ENCODE data around the gene TBC1D22A. TPM values are rescaled to one million over a fixed set of nuclear protein-coding genes. Genes with fewer than 3 reads are reported as not detected.

Gene TBC1D22A
- polyA plus RNA-seq, 1 of the 3 experiments (the other 2 are of a cell fraction), result 16.5 TPM

DNA sequence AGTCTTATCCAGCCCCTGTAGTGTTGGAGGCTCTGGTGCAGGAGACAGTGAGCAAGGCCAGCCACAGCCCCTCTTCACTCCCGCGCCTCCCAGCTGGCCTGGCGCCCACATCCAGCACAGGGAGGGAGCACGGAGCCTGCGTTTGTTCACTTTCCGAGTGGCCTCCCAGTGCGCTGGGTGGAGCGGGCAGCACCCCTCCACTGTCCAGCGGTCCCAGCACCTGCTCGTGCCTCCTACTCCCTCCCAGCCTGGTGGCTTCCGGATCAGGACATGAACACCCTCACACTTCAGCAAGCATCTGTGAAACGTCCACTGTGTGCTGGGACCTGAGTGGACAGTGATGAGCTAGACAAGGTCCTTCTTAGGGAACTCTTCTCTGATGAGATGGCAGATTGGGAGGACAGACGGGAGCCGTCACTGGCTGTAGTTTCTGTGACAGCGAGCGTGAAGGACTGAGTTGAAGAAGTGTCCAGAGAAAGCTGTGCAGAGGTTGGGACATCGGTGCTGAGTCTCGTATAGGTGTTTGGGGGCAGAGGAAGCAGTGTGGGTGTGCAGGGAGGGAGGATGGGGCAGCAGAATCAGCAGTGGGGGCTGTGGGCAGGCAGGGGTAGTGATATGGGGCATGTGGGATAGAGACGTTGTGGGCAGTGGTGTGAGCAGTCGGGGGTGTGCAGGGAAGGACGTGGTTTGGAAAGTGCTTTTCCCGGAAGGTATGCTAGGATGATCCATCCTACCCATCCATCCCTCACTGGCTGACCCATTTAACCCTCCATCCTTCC, 256.8 kb downstream of the TBC1D22A start:
- Histone ChIP-seq H2AFZ (ENCODE audit: low read depth) (no peak overlapping the region), H3K4me2 (no peak overlapping the region), H3K9me3 (no peaks in the 10 kb centered on the region), H3F3A (replicated peaks; ENCODE audit: insufficient read depth) (no peaks in the 10 kb centered on the region), H3K4me1 (ENCODE audit: control insufficient read depth in 1 of 2, insufficient read depth in 2 of 2, low read depth in 1 of 2, low read length in 1 of 2) (no peaks in the 10 kb centered on the region; a peak in 1 of 4 replicates), H3K79me2 (ENCODE audit: insufficient read depth) (no peaks in the 10 kb centered on the region), H3K27ac (ENCODE audit: low read depth in 2 of 2, low read length in 1 of 2) (no peak overlapping the region), H3K9ac (no peak overlapping the region), H3K27me3 (ENCODE audit: insufficient read depth) (no peaks in the 10 kb centered on the region), H3K4me3 (ENCODE audit: low read depth in 2 of 2, low read length in 1 of 2) (no peak overlapping the region), H4K20me1 (ENCODE audit: insufficient read depth) (no peaks in the 10 kb centered on the region), H3K36me3 (replicated peaks in 1 of 2; ENCODE audit: control insufficient read depth in 1 of 2, insufficient read depth in 2 of 2, low read length in 1 of 2) (no peaks in the 10 kb centered on the region), H3K9me2 (no peaks in the 10 kb centered on the region)
- CTCF ChIA-PET, result no interaction called here
- DNase-seq, result no peak
- POLR2A ChIA-PET, result no interaction called here
- 95% methylated on average over 11 of the region's 22 CpGs for WGBS (ENCODE audit: low lambda C conversion rate)
- TF ChIP-seq GATA2 (CRISPR knock-in tag; IDR thresholded peaks at IDR 0.05) (no peak), RXRA (IDR thresholded peaks at IDR 0.05; ENCODE audit: borderline replicate concordance, low read depth) (no peak)

DNA sequence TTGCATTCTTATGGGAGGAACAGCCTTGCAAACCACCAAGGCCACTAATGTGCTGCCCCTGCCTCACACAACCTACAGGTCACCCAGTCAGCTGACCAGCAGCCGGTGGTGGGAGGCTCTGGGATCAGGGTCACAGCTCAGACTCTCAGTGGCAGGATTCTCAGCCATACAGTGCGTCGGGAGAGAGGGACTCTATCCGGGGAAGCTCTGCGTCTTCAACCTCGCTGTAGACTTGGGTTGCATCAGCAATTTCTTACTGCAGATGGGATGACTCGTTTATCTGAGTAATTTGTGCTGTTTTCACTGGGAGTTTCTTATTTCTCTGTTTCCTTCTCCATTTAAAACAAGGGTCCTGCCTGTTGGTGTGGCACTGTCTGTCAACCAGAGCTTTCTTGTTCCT, 257.7 kb downstream of the TBC1D22A start:
- TF ChIP-seq, protein P1, sequence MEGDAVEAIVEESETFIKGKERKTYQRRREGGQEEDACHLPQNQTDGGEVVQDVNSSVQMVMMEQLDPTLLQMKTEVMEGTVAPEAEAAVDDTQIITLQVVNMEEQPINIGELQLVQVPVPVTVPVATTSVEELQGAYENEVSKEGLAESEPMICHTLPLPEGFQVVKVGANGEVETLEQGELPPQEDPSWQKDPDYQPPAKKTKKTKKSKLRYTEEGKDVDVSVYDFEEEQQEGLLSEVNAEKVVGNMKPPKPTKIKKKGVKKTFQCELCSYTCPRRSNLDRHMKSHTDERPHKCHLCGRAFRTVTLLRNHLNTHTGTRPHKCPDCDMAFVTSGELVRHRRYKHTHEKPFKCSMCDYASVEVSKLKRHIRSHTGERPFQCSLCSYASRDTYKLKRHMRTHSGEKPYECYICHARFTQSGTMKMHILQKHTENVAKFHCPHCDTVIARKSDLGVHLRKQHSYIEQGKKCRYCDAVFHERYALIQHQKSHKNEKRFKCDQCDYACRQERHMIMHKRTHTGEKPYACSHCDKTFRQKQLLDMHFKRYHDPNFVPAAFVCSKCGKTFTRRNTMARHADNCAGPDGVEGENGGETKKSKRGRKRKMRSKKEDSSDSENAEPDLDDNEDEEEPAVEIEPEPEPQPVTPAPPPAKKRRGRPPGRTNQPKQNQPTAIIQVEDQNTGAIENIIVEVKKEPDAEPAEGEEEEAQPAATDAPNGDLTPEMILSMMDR (IDR thresholded peaks at IDR 0.05), result no peak
- TF ChIP-seq POLR2AphosphoS5 (IDR thresholded peaks at IDR 0.05; ENCODE audit: low read depth, low read length), result no peak
- Histone ChIP-seq H3K9ac (no peak overlapping the region), H4K20me1 (ENCODE audit: insufficient read depth) (no peaks in the 10 kb centered on the region), H3K4me2 (no peak overlapping the region), H2AFZ (ENCODE audit: low read depth) (no peak overlapping the region), H3K9me2 (no peaks in the 10 kb centered on the region), H3K27me3 (ENCODE audit: insufficient read depth) (no peaks in the 10 kb centered on the region), H3K27ac (ENCODE audit: low read depth in 2 of 2, low read length in 1 of 2) (no peak overlapping the region), H3K4me1 (ENCODE audit: control insufficient read depth in 1 of 2, insufficient read depth in 2 of 2, low read depth in 1 of 2, low read length in 1 of 2) (no peaks in the 10 kb centered on the region; a peak in 1 of 4 replicates), H3F3A (replicated peaks; ENCODE audit: insufficient read depth) (no peaks in the 10 kb centered on the region), H3K36me3 (replicated peaks in 1 of 2; ENCODE audit: control insufficient read depth in 1 of 2, insufficient read depth in 2 of 2, low read length in 1 of 2) (no peaks in the 10 kb centered on the region), H3K4me3 (ENCODE audit: low read depth in 2 of 2, low read length in 1 of 2) (no peak overlapping the region), H3K9me3 (no peaks in the 10 kb centered on the region), H3K79me2 (ENCODE audit: insufficient read depth) (no peaks in the 10 kb centered on the region)
- ChIA-PET CTCF (interaction anchor here (0.9 to 1.4 kb wide), 2 partner anchors 18 to 221 kb away, joined by 4 to 6 read pairs; no protein-coding TSS in a partner anchor), POLR2A (no interaction called here)
- WGBS (ENCODE audit: low lambda C conversion rate), result 90% methylated on average over 7 of the region's 7 CpGs
- no peak for DNase-seq

DNA sequence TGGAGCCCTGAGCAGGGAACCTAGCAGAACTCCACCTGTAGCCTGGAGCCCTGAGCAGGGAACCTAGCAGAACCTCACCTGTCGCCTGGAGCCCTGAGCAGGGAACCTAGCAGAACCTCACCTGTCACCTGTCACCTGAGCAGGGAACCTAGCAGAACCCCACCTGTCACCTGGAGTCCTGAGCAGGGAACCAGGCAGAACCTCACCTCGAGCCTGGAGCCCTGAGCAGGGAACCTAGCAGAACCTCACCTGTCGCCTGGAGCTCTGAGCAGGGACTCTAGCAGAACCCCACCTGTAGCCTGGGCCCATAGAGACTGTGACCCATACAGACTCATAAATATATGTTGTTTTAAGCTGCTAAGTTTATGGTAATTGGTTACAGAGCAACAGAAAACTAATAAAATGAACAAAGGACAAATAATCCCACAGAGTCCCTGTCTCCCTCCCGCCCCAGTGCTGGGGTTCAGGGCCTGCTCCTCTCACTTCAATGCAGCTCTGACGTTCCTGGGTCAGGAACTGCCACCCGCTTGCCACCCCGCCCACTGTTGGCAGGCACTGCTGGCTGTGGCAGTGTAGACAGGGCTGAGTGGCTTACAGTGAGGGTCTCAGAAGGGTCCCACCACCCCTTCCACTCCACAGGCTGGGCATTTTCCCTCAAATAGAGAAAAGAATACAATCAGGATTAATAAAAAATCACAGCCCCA, 259.1 kb downstream of the TBC1D22A start:
- no peaks in the 10 kb centered on the region for H3K9me3 ChIP-seq
- H3K79me2 ChIP-seq (ENCODE audit: insufficient read depth), result no peaks in the 10 kb centered on the region
- no peaks in the 10 kb centered on the region for H4K20me1 ChIP-seq (ENCODE audit: insufficient read depth)
- no peak overlapping the region for H3K4me2 ChIP-seq
- H3K4me3 ChIP-seq (ENCODE audit: low read depth in 2 of 2, low read length in 1 of 2), result no peak overlapping the region
- CTCF ChIA-PET, result interaction anchor here (0.6 to 1.4 kb wide), 3 partner anchors 17 to 223 kb away, joined by 3 to 6 read pairs (median 4); no protein-coding TSS in a partner anchor
- no peak overlapping the region for H3K27ac ChIP-seq (ENCODE audit: low read depth in 2 of 2, low read length in 1 of 2)
- H3K9ac ChIP-seq, result no peak overlapping the region
- H2AFZ ChIP-seq (ENCODE audit: low read depth), result no peak overlapping the region
- no peaks in the 10 kb centered on the region for H3K9me2 ChIP-seq
- no peak for DNase-seq
- H3K27me3 ChIP-seq (ENCODE audit: insufficient read depth), result no peaks in the 10 kb centered on the region
- no peaks in the 10 kb centered on the region for H3F3A ChIP-seq (replicated peaks; ENCODE audit: insufficient read depth)
- H3K4me1 ChIP-seq (ENCODE audit: control insufficient read depth in 1 of 2, insufficient read depth in 2 of 2, low read depth in 1 of 2, low read length in 1 of 2), result no peaks in the 10 kb centered on the region; a peak in 1 of 4 replicates
- POLR2A ChIA-PET, result no interaction called here
- WGBS (ENCODE audit: low lambda C conversion rate), result 92% methylated on average over 2 of the region's 7 CpGs
- no peaks in the 10 kb centered on the region for H3K36me3 ChIP-seq (replicated peaks in 1 of 2; ENCODE audit: control insufficient read depth in 1 of 2, insufficient read depth in 2 of 2, low read length in 1 of 2)
- TF ChIP-seq, protein P2, sequence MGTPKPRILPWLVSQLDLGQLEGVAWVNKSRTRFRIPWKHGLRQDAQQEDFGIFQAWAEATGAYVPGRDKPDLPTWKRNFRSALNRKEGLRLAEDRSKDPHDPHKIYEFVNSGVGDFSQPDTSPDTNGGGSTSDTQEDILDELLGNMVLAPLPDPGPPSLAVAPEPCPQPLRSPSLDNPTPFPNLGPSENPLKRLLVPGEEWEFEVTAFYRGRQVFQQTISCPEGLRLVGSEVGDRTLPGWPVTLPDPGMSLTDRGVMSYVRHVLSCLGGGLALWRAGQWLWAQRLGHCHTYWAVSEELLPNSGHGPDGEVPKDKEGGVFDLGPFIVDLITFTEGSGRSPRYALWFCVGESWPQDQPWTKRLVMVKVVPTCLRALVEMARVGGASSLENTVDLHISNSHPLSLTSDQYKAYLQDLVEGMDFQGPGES (IDR thresholded peaks at IDR 0.05; ENCODE audit: low read depth, low read length), result no peak
- TF ChIP-seq NFIC (IDR thresholded peaks at IDR 0.05; ENCODE audit: borderline replicate concordance), result no peak
- TF ChIP-seq USF2 (IDR thresholded peaks at IDR 0.05; ENCODE audit: borderline replicate concordance, low read depth, low read length), result no peak
- TF ChIP-seq TCF12 (IDR thresholded peaks at IDR 0.05), result no peak
- TF ChIP-seq MEF2A (IDR thresholded peaks at IDR 0.05; ENCODE audit: borderline replicate concordance, low read depth), result no peak
- TF ChIP-seq, protein P3, sequence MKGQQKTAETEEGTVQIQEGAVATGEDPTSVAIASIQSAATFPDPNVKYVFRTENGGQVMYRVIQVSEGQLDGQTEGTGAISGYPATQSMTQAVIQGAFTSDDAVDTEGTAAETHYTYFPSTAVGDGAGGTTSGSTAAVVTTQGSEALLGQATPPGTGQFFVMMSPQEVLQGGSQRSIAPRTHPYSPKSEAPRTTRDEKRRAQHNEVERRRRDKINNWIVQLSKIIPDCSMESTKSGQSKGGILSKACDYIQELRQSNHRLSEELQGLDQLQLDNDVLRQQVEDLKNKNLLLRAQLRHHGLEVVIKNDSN (IDR thresholded peaks at IDR 0.05; ENCODE audit: borderline replicate concordance, low read depth), result no peak
- no peak for TF ChIP-seq SIN3A (IDR thresholded peaks at IDR 0.05; ENCODE audit: borderline replicate concordance, low read depth, low read length)
- TF ChIP-seq CHD2 (IDR thresholded peaks at IDR 0.05; ENCODE audit: low read length, partially characterized antibody), result no peak
